ENCODE results near the gene TRIM44.

- TF ChIP-seq, protein P1, sequence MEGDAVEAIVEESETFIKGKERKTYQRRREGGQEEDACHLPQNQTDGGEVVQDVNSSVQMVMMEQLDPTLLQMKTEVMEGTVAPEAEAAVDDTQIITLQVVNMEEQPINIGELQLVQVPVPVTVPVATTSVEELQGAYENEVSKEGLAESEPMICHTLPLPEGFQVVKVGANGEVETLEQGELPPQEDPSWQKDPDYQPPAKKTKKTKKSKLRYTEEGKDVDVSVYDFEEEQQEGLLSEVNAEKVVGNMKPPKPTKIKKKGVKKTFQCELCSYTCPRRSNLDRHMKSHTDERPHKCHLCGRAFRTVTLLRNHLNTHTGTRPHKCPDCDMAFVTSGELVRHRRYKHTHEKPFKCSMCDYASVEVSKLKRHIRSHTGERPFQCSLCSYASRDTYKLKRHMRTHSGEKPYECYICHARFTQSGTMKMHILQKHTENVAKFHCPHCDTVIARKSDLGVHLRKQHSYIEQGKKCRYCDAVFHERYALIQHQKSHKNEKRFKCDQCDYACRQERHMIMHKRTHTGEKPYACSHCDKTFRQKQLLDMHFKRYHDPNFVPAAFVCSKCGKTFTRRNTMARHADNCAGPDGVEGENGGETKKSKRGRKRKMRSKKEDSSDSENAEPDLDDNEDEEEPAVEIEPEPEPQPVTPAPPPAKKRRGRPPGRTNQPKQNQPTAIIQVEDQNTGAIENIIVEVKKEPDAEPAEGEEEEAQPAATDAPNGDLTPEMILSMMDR (conservative IDR thresholded peaks at IDR 0.05; ENCODE audit: low read depth, low read length): no peak
- TF ChIP-seq EZH2 (IDR thresholded peaks at IDR 0.05; ENCODE audit: borderline replicate concordance, low read depth, low read length, poor library complexity, severe bottlenecking): no peak
Observed at GRCh38 chr11:35814720-35815305, 152.2 kb downstream of the TRIM44 start.
